Prostate gland (tissue), 2 donors: ENCODE results near the gene RXRA.

Source experiments
- CTCF ChIP-seq, 4 experiments: fragments of 200-600 bp in 2 of 4; fragments of 450-650 bp in 2 of 4; sonication (generic) in 2 of 4; IDR thresholded peaks; 1 replicate in 3 of 4; 2 replicates in 1 of 4; pipeline ENCODE4 v1.5.1; 2016 to 2019; ENCODE audit warnings: antibody characterized with exemption in 4 of 4, mild to moderate bottlenecking in 2 of 4, moderate library complexity in 2 of 4
- POLR2A ChIP-seq: fragments of 450-650 bp; IDR thresholded peaks from one replicate; pipeline ENCODE4 v1.6.1; 2016; ENCODE audit warnings: antibody characterized with exemption, mild to moderate bottlenecking
- POLR2AphosphoS5 ChIP-seq: sonication (generic); formaldehyde crosslinking; IDR thresholded peaks from one replicate; pipeline ENCODE4 v1.6.1; 2017; ENCODE audit warnings: antibody characterized with exemption

GRCh38 chr9:134316449-134317160 lies 9.7 kb upstream of the RXRA start:
- no peak for TF ChIP-seq CTCF (IDR thresholded peaks at IDR 0.05)
- no peak for TF ChIP-seq POLR2AphosphoS5
- TF ChIP-seq POLR2A, result no peak
